ENCODE measurements around the gene UPK3A.

DNA sequence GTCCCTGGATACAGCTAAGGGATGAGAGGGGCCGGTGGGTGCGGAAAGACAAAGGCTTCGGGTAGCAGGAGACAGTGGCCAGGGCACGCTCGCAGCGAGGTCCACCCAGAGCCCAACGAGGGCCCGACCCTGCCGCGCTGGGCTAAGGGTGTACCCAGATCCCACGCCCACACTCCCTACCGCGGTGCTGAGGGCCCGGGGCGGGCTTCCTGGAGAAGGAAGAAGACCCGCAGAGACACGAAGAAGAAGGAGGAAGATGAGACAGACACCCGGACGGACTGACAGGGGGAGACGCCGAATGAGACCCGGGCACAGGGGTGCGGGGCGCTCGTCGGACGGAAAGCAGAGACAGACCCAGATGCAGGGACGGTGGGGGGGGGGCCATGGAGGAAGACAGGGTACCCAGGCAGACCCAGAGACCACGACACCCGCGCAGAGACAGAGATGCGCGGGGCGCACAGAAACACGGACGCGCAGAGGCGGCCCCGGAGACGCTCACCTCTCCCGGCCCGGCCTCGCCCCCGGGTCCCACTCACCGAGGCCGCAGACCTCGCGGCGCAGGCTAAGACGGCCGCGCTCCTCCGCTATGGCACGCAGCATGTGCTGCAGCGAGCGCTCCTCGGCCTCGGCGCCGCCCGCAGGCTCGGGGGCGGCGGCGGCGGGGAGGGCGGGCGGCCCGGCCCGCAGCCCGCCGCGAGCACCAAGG, 44.5 kb upstream of the UPK3A start:
- TF ChIP-seq POLR2A (IDR thresholded peaks at IDR 0.05) (no peak), POLR2AphosphoS5 (IDR thresholded peaks at IDR 0.05) (no peak), EP300 (IDR thresholded peaks at IDR 0.05) (no peak)
- TF ChIP-seq, protein P1, sequence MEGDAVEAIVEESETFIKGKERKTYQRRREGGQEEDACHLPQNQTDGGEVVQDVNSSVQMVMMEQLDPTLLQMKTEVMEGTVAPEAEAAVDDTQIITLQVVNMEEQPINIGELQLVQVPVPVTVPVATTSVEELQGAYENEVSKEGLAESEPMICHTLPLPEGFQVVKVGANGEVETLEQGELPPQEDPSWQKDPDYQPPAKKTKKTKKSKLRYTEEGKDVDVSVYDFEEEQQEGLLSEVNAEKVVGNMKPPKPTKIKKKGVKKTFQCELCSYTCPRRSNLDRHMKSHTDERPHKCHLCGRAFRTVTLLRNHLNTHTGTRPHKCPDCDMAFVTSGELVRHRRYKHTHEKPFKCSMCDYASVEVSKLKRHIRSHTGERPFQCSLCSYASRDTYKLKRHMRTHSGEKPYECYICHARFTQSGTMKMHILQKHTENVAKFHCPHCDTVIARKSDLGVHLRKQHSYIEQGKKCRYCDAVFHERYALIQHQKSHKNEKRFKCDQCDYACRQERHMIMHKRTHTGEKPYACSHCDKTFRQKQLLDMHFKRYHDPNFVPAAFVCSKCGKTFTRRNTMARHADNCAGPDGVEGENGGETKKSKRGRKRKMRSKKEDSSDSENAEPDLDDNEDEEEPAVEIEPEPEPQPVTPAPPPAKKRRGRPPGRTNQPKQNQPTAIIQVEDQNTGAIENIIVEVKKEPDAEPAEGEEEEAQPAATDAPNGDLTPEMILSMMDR (IDR thresholded peaks at IDR 0.05) = no peak

Measured in gastroesophageal sphincter (tissue), 3 donors.